K562 (cell line): ENCODE data around the gene LY6G6D. TPM values are rescaled to one million over a fixed set of nuclear protein-coding genes. Genes with fewer than 3 reads are reported as not detected.

Experiments used
- ATAC-seq: fragments of 200-7000 bp; cut with Tn5 transposase; 3 replicates; pipeline ENCODE4 v1.9.1; 2020; ENCODE audit warnings: moderate library complexity
- BruUV-seq: library from RNA; stranded (reverse); fragments of 400-500 nt; replicated peaks from 2 replicates; lab custom pipeline; 2021; lab: Mats Ljungman, UMichigan
- CTCF ChIA-PET: fragments of 300-600 bp; formaldehyde crosslinking; extraction: SDS; loops from one replicate; lab custom pipeline; 2021; ENCODE audit warnings: low intra/inter-chr PET ratio; lab: Yijun Ruan, JAX
- POLR2A ChIA-PET: fragments of 300-600, 350-650 bp; sonication (Branson Sonifier 250); formaldehyde crosslinking; extraction: SDS; loops from one replicate; lab custom pipeline; 2021; ENCODE audit warnings: antibody characterized with exemption, inconsistent platforms; lab: Yijun Ruan, JAX
- DNase-seq, 4 experiments: peaks; one replicate each; pipeline versions ENCODE4 v3.0.0 to v3.0.0-alpha.2; 2011 to 2018; ENCODE audit warnings: low spot score in 3 of 4, mixed read lengths in 3 of 4; ENCODE audit errors: extremely low read depth in 1 of 4
- FAIRE-seq: peaks from 2 replicates; lab custom pipeline; 2011; peaks lifted over from hg19 to GRCh38; lab: Jason Lieb, UNC
- H2AFZ ChIP-seq: 2 replicates; pipeline ENCODE4 v1.6.0; 2011; ENCODE audit warnings: low read depth, low read length, control low read depth, inconsistent platforms
- H3K27ac ChIP-seq: fragments of 200-600 bp; 3 replicates; pipeline ENCODE4 v1.8.0; 2011; ENCODE audit warnings: low read depth, mild to moderate bottlenecking, control low read depth, inconsistent platforms, low read length, moderate library complexity, mixed read lengths; ENCODE audit errors: extremely low read depth
- H3K27me3 ChIP-seq, 2 experiments: fragments of 300-600 bp in 1 of 2; 2 replicates in 1 of 2; 3 replicates in 1 of 2; pipeline versions ENCODE4 v1.6.0 to v1.8.0; 2011; ENCODE audit warnings: inconsistent platforms in 2 of 2, low read length in 2 of 2, mild to moderate bottlenecking in 1 of 2, mixed read lengths in 1 of 2, moderate library complexity in 1 of 2; ENCODE audit not compliant: control insufficient read depth in 2 of 2, insufficient read depth in 2 of 2
- H3K36me3 ChIP-seq: fragments of 300-600 bp; 3 replicates; pipeline ENCODE4 v1.8.0; 2011; ENCODE audit warnings: mild to moderate bottlenecking, low read length, inconsistent platforms; ENCODE audit not compliant: control insufficient read depth, insufficient read depth
- H3K4me1 ChIP-seq, 2 experiments: fragments of 200-600 bp in 1 of 2; replicated peaks in 1 of 2; 2 replicates in 1 of 2; 3 replicates in 1 of 2; pipeline versions ENCODE4 v1.5.1 to v1.8.0; 2011; ENCODE audit warnings: inconsistent platforms in 2 of 2, low read length in 2 of 2, mild to moderate bottlenecking in 1 of 2, mixed read lengths in 1 of 2, moderate library complexity in 1 of 2; ENCODE audit not compliant: control insufficient read depth in 2 of 2, insufficient read depth in 2 of 2
- H3K4me2 ChIP-seq: 2 replicates; pipeline ENCODE4 v1.6.1; 2011; ENCODE audit warnings: low read length, control low read depth, inconsistent platforms, mixed read lengths; ENCODE audit not compliant: insufficient read depth
- H3K4me3 ChIP-seq: fragments of 200-600 bp; sonication (generic), shearing (Covaris generic); 2 replicates; pipeline ENCODE4 v1.5.1; 2016; ENCODE audit warnings: control low read depth, inconsistent platforms
- H3K79me2 ChIP-seq: fragments of 200-600 bp; 3 replicates; pipeline ENCODE4 v1.8.0; 2011; ENCODE audit warnings: low read length, inconsistent platforms; ENCODE audit not compliant: control insufficient read depth, insufficient read depth
- H3K9ac ChIP-seq, 2 experiments: 2 replicates each; pipeline versions ENCODE4 v1.6.0 to v1.6.1; 2011; ENCODE audit warnings: low read depth in 2 of 2, low read length in 2 of 2, control low read depth in 1 of 2, inconsistent platforms in 1 of 2, mild to moderate bottlenecking in 1 of 2, mixed read lengths in 1 of 2; ENCODE audit not compliant: insufficient read depth in 1 of 2
- H3K9me1 ChIP-seq: one replicate; pipeline ENCODE4 v1.6.0; 2011; ENCODE audit warnings: inconsistent platforms, mild to moderate bottlenecking, low read length, moderate library complexity; ENCODE audit not compliant: control insufficient read depth, insufficient read depth
- H3K9me3 ChIP-seq: replicated peaks from 2 replicates; pipeline ENCODE4 v1.5.1; 2011; ENCODE audit warnings: low read depth, low read length, inconsistent platforms; ENCODE audit not compliant: control insufficient read depth, insufficient read depth
- H4K20me1 ChIP-seq: replicated peaks from 2 replicates; pipeline ENCODE4 v1.6.1; 2011; ENCODE audit warnings: low read length, inconsistent platforms, mixed read lengths; ENCODE audit not compliant: control insufficient read depth, insufficient read depth
- ETV5 ChIP-seq: sonication (generic); formaldehyde crosslinking; IDR thresholded peaks from 2 replicates; pipeline ENCODE4 v1.4.0; 2020; ENCODE audit warnings: low read depth, mild to moderate bottlenecking, missing genetic modification reagents
- GATAD2B ChIP-seq: fragments of 450-650 bp; IDR thresholded peaks from 2 replicates; pipeline ENCODE4 v1.6.1; 2017; ENCODE audit warnings: mild to moderate bottlenecking, borderline replicate concordance
- IRF9 ChIP-seq: fragments of 450-650 bp; IDR thresholded peaks from 2 replicates; pipeline ENCODE4 v1.6.1; 2016; ENCODE audit warnings: missing biosample characterization, missing genetic modification characterization
- KDM2B ChIP-seq: fragments of 250-450 bp; sonication (Bioruptor Pico); IDR thresholded peaks from 2 replicates; pipeline ENCODE4 v1.8.0; 2021; ENCODE audit warnings: mild to moderate bottlenecking, moderate library complexity
- MYBL2 ChIP-seq, 2 experiments: fragments of 450-650 bp in 1 of 2; sonication (generic) in 1 of 2; formaldehyde crosslinking in 1 of 2; IDR thresholded peaks; 2 replicates each; pipeline versions ENCODE4 v1.6.1 to v1.8.1; 2017 to 2022; ENCODE audit warnings: borderline replicate concordance in 1 of 2, inconsistent platforms in 1 of 2, low read depth in 1 of 2, mild to moderate bottlenecking in 1 of 2, missing genetic modification reagents in 1 of 2, moderate library complexity in 1 of 2
- OTX1 ChIP-seq: fragments of 450-650 bp; formaldehyde crosslinking; IDR thresholded peaks from 2 replicates; pipeline ENCODE4 v1.4.0; 2022; ENCODE audit warnings: mild to moderate bottlenecking
- PML ChIP-seq: IDR thresholded peaks from 2 replicates; pipeline ENCODE4 v1.6.1; 2012; ENCODE audit warnings: low read length, inconsistent platforms
- RAD21 ChIP-seq, 2 experiments: fragments of 250-450 bp in 1 of 2; fragments of 450-650 bp in 1 of 2; sonication (Bioruptor Pico) in 1 of 2; formaldehyde crosslinking in 1 of 2; IDR thresholded peaks in 1 of 2; conservative IDR thresholded peaks in 1 of 2; 2 replicates each; pipeline versions ENCODE4 v1.4.0 to v1.8.0; 2020 to 2022; ENCODE audit warnings: mild to moderate bottlenecking in 2 of 2, moderate library complexity in 1 of 2
- SNIP1 ChIP-seq: fragments of 450-650 bp; IDR thresholded peaks from 2 replicates; pipeline ENCODE4 v1.7.1; 2017; ENCODE audit warnings: low read depth, mild to moderate bottlenecking
- TCF15 ChIP-seq: fragments of 250-450 bp; sonication (Bioruptor Pico); IDR thresholded peaks from 2 replicates; pipeline ENCODE4 v1.8.0; 2022; ENCODE audit warnings: moderate library complexity, mild to moderate bottlenecking, inconsistent platforms
- YY1 ChIP-seq, 3 experiments: IDR thresholded peaks; 2 replicates each; pipeline ENCODE4 v1.6.1; 2011; ENCODE audit warnings: low read length in 2 of 3, mild to moderate bottlenecking in 2 of 3, moderate library complexity in 2 of 3, borderline replicate concordance in 1 of 3, control low read depth in 1 of 3, low read depth in 1 of 3; ENCODE audit not compliant: insufficient read depth in 3 of 3, insufficient replicate concordance in 2 of 3, control insufficient read depth in 1 of 3, insufficient read length in 1 of 3; ENCODE audit errors: extremely low read depth in 1 of 3
- ZFX ChIP-seq: sonication (generic); formaldehyde crosslinking; IDR thresholded peaks from 2 replicates; pipeline ENCODE4 v1.8.0; 2022; ENCODE audit warnings: mild to moderate bottlenecking, missing genetic modification reagents, moderate library complexity
- ZNF133 ChIP-seq: fragments of 250-450 bp; sonication (Bioruptor Pico); IDR thresholded peaks from 2 replicates; pipeline ENCODE4 v1.4.0; 2020; ENCODE audit warnings: mild to moderate bottlenecking
- ZNF140 ChIP-seq: fragments of 250-450 bp; sonication (Bioruptor Pico); IDR thresholded peaks from 2 replicates; pipeline ENCODE4 v1.8.0; 2021; ENCODE audit warnings: moderate library complexity, mild to moderate bottlenecking, inconsistent platforms
- ZNF57 ChIP-seq: fragments of 450-650 bp; formaldehyde crosslinking; IDR thresholded peaks from 2 replicates; pipeline ENCODE4 v1.4.0; 2020; ENCODE audit warnings: mild to moderate bottlenecking, moderate library complexity
- WGBS: fragments of 100-300 bp; shearing (Covaris generic); methylation state at CpG from one replicate; pipeline ENCODE4 v1.1.6; 2016; ENCODE audit warnings: low coverage, mixed read lengths; ENCODE audit not compliant: insufficient coverage; ENCODE audit errors: missing lambda C conversion rate; 5-methylcytosine and 5-hydroxymethylcytosine counted together
- in situ Hi-C: fragments of 300-500 bp; cut with MboI; formaldehyde crosslinking; loops from 4 replicates; pipeline ENCODE4 v1.15.0; 2018; ENCODE audit warnings: inconsistent platforms, mixed read lengths
- intact Hi-C: fragments of 100-400 bp; cut with micrococcal nuclease; formaldehyde crosslinking; loops from 2 replicates; pipeline ENCODE4 v1.14.2; 2022
- polyA plus RNA-seq, 8 experiments: library from polyadenylated mRNA; depleted of rRNA in 4 of 8; stranded (reverse) in 5 of 8; unstranded in 3 of 8; fragments of >200 nt; fragmentation: Nextera tagmentation in 2 of 8; fragmentation: Illumina TruSeq in 1 of 8; extraction: Ambion mirVana in 2 of 8; extraction: Trizol in 1 of 8; gene quantifications; 2 replicates each; pipeline versions ENCODE4 v1.2.1 to v1.2.3, GENCODE V29; 2011 to 2014; ENCODE audit warnings: inconsistent platforms in 1 of 8, missing spikeins in 1 of 8
- total RNA-seq, 7 experiments: library from RNA; depleted of rRNA in 6 of 7; stranded (reverse); fragments of >200 nt in 6 of 7; fragmentation: Illumina TruSeq in 2 of 7; extraction: Trizol in 2 of 7; gene quantifications; 2 replicates each; pipeline versions ENCODE4 v1.2.1 to v1.2.3, GENCODE V29; 2011 to 2021; ENCODE audit warnings: low replicate concordance in 1 of 7
- TF ChIP-seq, protein P1 (sequence below): fragments of 450-650 bp; formaldehyde crosslinking; conservative IDR thresholded peaks from 2 replicates; pipeline ENCODE4 v1.4.0; 2022; ENCODE audit warnings: mild to moderate bottlenecking, missing genetic modification characterization

The LY6G6D gene
- total and polyA plus RNA-seq, 9 of the 15 experiments (the other 6 are each of a cell fraction or from before 2014, with no cell fraction given) = 0.30 to 0.38 TPM; not detected in 7

DNA sequence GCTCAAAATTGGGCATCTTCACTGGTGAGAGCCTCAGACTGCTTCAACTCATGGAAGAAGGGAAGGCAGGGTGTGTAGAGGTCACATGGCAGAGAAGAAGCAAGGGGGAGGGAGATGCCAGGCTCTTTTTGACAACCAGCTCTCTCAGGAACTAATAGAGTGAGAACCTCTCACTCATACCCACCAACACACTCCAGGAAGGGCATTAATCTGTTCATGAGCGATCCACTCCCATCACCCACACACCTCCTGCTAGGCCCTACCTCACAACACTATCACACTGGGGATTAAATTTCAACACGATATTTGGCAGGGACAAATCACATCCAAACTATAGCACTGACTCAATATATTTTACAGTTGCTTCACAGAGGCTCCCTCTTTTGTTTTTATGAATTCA is 26.7 kb downstream of the LY6G6D start:
- ATAC-seq (no peak), DNase-seq (no peak), FAIRE-seq (no peak)
- in situ Hi-C loops = no loop called here
- no peak overlapping the region; a peak in 1 of 4 replicates for H3K9ac ChIP-seq
- peaks cover 49% of the 10 kb centered on the region for H3K79me2 ChIP-seq
- intact Hi-C loops = no loop called here
- POLR2A ChIA-PET = interaction anchor here (0.6 to 13.1 kb wide), 10 partner anchors 8 to 121 kb away, joined by 3 to 236 read pairs (median 46); partner anchors contain the start of genes BAG6, DDAH2, HSPA1B and LY6G6C
- CTCF ChIA-PET = no interaction called here
- peaks cover 53 to 56% of the 10 kb centered on the region in 2 experiments for H3K4me1 ChIP-seq
- H3K9me1 ChIP-seq = no peaks in the 10 kb centered on the region
- H3K4me3 ChIP-seq = no peak overlapping the region
- H2AFZ ChIP-seq = no peak overlapping the region
- peaks cover 50% of the 10 kb centered on the region for H3K36me3 ChIP-seq
- peak overlapping the region; percentile 2; the same call in 1 of the 3 replicates for H3K27ac ChIP-seq
- no peaks in the 10 kb centered on the region for H4K20me1 ChIP-seq
- no peaks in the 10 kb centered on the region for H3K27me3 ChIP-seq
- no peak for TF ChIP-seq ZNF57 (CRISPR knock-in tag)
- no peak for TF ChIP-seq IRF9 (tag)
- TF ChIP-seq SNIP1 = no peak
- TF ChIP-seq GATAD2B = no peak
- no peak for TF ChIP-seq ZFX
- TF ChIP-seq PML = 0 out of 2 replicates have a peak, but pooled peaks have one; percentile 13
- TF ChIP-seq KDM2B = no peak
- no peak for TF ChIP-seq MYBL2 (IDR thresholded peaks at IDR 0.05; ENCODE audit: low read depth)
- TF ChIP-seq MYBL2 (CRISPR knock-in tag; IDR thresholded peaks at IDR 0.05; ENCODE audit: borderline replicate concordance) = no peak
- no peak for TF ChIP-seq YY1 (IDR thresholded peaks at IDR 0.05; ENCODE audit: borderline replicate concordance in 1 of 3, control insufficient read depth in 1 of 3, extremely low read depth in 1 of 3, insufficient read depth in 3 of 3, insufficient read length in 1 of 3, insufficient replicate concordance in 2 of 3, low read depth in 1 of 3, low read length in 2 of 3)
- TF ChIP-seq, protein P1, sequence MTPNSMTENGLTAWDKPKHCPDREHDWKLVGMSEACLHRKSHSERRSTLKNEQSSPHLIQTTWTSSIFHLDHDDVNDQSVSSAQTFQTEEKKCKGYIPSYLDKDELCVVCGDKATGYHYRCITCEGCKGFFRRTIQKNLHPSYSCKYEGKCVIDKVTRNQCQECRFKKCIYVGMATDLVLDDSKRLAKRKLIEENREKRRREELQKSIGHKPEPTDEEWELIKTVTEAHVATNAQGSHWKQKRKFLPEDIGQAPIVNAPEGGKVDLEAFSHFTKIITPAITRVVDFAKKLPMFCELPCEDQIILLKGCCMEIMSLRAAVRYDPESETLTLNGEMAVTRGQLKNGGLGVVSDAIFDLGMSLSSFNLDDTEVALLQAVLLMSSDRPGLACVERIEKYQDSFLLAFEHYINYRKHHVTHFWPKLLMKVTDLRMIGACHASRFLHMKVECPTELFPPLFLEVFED = 0 out of 2 replicates have a peak, but pooled peaks have one; percentile 54
- TF ChIP-seq ETV5 (CRISPR knock-in tag) = 0 out of 2 replicates have a peak, but pooled peaks have one; percentile 8
- no peak for TF ChIP-seq ZNF133 (CRISPR knock-in tag)
- TF ChIP-seq RAD21 (CRISPR knock-in tag; conservative IDR thresholded peaks at IDR 0.05 in 1 of 2, IDR thresholded peaks at IDR 0.05 in 1 of 2) = no peak
- TF ChIP-seq TCF15 (CRISPR knock-in tag) = 0 out of 2 replicates have a peak, but pooled peaks have one; percentile 19
- TF ChIP-seq OTX1 = 0 out of 2 replicates have a peak, but pooled peaks have one; percentile 51
- TF ChIP-seq ZNF140 = no peak
- no peak overlapping the region for H3K4me2 ChIP-seq
- no peaks in the 10 kb centered on the region for H3K9me3 ChIP-seq
- BruUV-seq = no TSS peak
- WGBS = 67% methylated on average over 2 of the region's 2 CpGs
